Kidney (tissue), 14 donors: ENCODE measurements around the gene ZBTB7C. TPM values are rescaled to one million over a fixed set of nuclear protein-coding genes. Genes with fewer than 3 reads are reported as not detected.

Experiments used
- DNase-seq, 5 donors: peaks; one replicate each; pipeline ENCODE4 v3.0.0-alpha.2; 2013 to 2020
- FAIRE-seq: peaks from 2 replicates; lab custom pipeline; 2012; peaks lifted over from hg19 to GRCh38; lab: Jason Lieb, UNC
- H3K27ac ChIP-seq, 2 donors: one replicate each; pipeline ENCODE4 v1.7.0; 2013; ENCODE audit warnings: low read depth in 2 of 2, low read length in 2 of 2, inconsistent platforms in 1 of 2
- H3K27me3 ChIP-seq: one replicate; pipeline ENCODE4 v1.7.1; 2013; ENCODE audit warnings: low read length, inconsistent platforms; ENCODE audit not compliant: control insufficient read depth, insufficient read depth
- H3K36me3 ChIP-seq, 3 donors: one replicate each; pipeline versions ENCODE4 v1.7.0 to v1.7.1; 2013; ENCODE audit warnings: low read length in 3 of 3, control low read depth in 1 of 3, inconsistent platforms in 1 of 3; ENCODE audit not compliant: insufficient read depth in 3 of 3, control insufficient read depth in 2 of 3
- H3K4me1 ChIP-seq, 3 donors: one replicate each; pipeline versions ENCODE4 v1.7.0 to v1.7.1; 2013; ENCODE audit warnings: low read length in 3 of 3, inconsistent platforms in 1 of 3, low read depth in 1 of 3; ENCODE audit not compliant: control insufficient read depth in 2 of 3, insufficient read depth in 2 of 3
- H3K4me3 ChIP-seq, 3 donors: one replicate each; pipeline versions ENCODE4 v1.7.0 to v1.8.1; 2013; ENCODE audit warnings: low read length in 3 of 3, control low read depth in 1 of 3, inconsistent platforms in 1 of 3
- H3K9ac ChIP-seq, 3 donors: one replicate each; pipeline versions ENCODE4 v1.7.0 to v1.7.1; 2013; ENCODE audit warnings: low read length in 3 of 3, control low read depth in 1 of 3, inconsistent platforms in 1 of 3
- H3K9me3 ChIP-seq, 3 donors: one replicate each; pipeline versions ENCODE4 v1.7.0 to v1.7.1; 2013; ENCODE audit warnings: low read length in 3 of 3, control low read depth in 1 of 3, inconsistent platforms in 1 of 3; ENCODE audit not compliant: control insufficient read depth in 2 of 3, insufficient read depth in 1 of 3
- intact Hi-C: fragments of 100-400 bp; cut with DNase I; formaldehyde crosslinking; loops from one replicate; pipeline ENCODE4 v1.11.1; 2022
- polyA plus RNA-seq: library from polyadenylated mRNA; stranded (reverse); fragments of 350-450 nt; fragmentation: Illumina TruSeq; extraction: RNeasy Lipid Tissue Mini Kit (QIAGEN cat#74804); gene quantifications from one replicate; pipeline ENCODE4 v1.2.3, GENCODE V29; 2014; ENCODE audit warnings: low read depth, low replicate concordance; ENCODE audit not compliant: insufficient read depth
- total RNA-seq: library from RNA; stranded (reverse); fragmentation: NEBNext Ultra II Directional; extraction: Animal tissue kit (Norgen Biotek cat#: 25700); gene quantifications from one replicate; pipeline ENCODE4 v1.2.1, GENCODE V29; 2021
- TF ChIP-seq, protein P1 (sequence below): IDR thresholded peaks from 3 replicates; pipeline ENCODE4 v1.5.1; 2012; ENCODE audit warnings: mild to moderate bottlenecking, moderate library complexity, borderline replicate concordance; ENCODE audit not compliant: insufficient read depth; ENCODE audit errors: extremely low read depth
- donor health status: control.
- donor health status: control.
- donor health status: control.
- donor health status: control.
- donor health status: control.
- donor health status: DM: yes; HTN: yes; CAD: no.
- donor health status: Normal renal cell carcinoma (clear cell type).

The ZBTB7C gene
- total and polyA plus RNA-seq, 2 donors from 2014 or later, result 1.8 to 13.8 TPM

DNA sequence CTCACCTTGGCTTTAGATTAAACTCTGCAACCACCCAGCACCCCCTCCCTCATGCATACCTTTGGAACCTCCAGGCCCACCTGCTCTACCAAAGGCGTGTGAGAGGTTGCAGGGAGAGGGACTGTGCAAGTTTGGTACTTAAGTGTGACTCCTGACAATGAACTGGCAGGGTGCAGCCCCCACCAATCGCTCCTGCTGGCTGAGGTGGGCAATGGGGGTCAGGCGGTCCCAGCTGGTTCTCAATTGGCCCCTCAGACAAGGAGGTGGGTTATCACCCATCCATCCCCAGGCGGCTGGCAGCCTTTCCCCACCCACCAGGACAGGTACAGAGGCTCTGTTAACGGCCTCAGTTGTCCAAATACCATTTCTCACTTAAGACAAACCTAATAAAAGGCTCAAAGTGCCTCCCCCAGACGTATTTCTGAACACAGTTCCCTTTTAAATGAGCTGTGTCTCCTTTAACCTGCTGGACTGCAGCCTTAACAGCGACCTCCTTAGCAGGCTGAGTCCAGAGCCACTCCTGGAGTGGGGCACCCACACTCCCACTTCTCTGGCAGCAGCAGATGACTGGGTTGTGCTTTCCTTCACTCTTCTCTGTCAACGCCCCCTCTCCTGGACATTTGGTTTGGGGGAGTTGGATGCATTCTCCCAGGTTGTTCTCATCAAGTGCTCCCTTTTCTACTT is 309.6 kb downstream of the ZBTB7C start:
- Histone ChIP-seq H3K4me3 (no peak overlapping the region), H3K27ac (no peak overlapping the region), H3K9ac (no peak overlapping the region), H3K4me1 (peaks cover 0 to 7% (median 0%) of the 10 kb centered on the region in 3 donors), H3K36me3 (no peaks in the 10 kb centered on the region), H3K9me3 (no peaks in the 10 kb centered on the region), H3K27me3 (no peaks in the 10 kb centered on the region)
- TF ChIP-seq, protein P1, sequence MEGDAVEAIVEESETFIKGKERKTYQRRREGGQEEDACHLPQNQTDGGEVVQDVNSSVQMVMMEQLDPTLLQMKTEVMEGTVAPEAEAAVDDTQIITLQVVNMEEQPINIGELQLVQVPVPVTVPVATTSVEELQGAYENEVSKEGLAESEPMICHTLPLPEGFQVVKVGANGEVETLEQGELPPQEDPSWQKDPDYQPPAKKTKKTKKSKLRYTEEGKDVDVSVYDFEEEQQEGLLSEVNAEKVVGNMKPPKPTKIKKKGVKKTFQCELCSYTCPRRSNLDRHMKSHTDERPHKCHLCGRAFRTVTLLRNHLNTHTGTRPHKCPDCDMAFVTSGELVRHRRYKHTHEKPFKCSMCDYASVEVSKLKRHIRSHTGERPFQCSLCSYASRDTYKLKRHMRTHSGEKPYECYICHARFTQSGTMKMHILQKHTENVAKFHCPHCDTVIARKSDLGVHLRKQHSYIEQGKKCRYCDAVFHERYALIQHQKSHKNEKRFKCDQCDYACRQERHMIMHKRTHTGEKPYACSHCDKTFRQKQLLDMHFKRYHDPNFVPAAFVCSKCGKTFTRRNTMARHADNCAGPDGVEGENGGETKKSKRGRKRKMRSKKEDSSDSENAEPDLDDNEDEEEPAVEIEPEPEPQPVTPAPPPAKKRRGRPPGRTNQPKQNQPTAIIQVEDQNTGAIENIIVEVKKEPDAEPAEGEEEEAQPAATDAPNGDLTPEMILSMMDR, result no peak
- intact Hi-C loops, result no loop called here
- FAIRE-seq, result no peak
- peak in 3 of 5 donors; percentile 70 to 88 (median 70) for DNase-seq

DNA sequence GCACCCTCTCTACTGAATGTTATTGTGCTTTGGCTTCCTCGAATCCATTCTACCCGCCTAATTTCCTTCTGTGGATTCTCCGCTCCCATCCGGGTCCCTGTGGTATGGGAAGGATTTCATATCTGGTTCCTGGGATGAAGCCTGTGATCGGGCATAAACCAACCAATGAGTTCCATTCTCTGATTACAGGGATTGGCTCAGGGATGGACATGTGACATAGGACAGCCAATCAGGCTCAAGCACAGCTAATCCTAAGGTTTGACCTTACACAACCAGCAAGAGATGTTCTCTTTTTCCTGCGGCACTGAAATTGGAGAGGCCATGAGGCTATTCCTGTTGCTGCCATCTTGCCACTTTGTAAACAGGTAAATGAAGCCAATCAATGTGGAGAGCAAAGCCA is 310.6 kb downstream of the ZBTB7C start:
- Histone ChIP-seq H3K4me1 (peaks cover 0 to 7% (median 0%) of the 10 kb centered on the region in 3 donors), H3K27ac (no peak overlapping the region), H3K9ac (no peak overlapping the region), H3K4me3 (no peak overlapping the region), H3K36me3 (no peaks in the 10 kb centered on the region), H3K27me3 (no peaks in the 10 kb centered on the region), H3K9me3 (no peaks in the 10 kb centered on the region)
- no peak for FAIRE-seq
- DNase-seq, result no peak
- intact Hi-C loops, result no loop called here
- TF ChIP-seq, protein P1, result no peak

DNA sequence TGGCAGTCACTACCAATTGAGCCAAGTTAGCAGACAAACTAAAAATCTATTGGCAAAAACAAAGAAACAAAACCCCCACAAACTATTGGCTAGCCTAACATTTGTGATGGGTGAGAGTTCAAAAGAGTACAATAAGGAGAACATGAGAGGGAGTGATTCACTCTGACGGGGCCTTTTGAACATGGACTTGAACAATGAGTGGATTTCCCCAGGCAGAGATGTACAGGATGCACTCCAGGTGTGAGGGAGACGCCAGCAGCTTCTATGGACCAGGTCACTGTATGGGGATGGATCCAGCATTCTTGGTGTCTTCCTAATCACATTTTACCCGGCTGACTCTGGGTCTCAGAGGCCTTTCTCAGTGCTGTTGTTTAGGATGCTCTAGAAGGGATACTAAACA is 311.2 kb downstream of the ZBTB7C start:
- Histone ChIP-seq H3K4me3 (no peak overlapping the region), H3K9ac (no peak overlapping the region), H3K27ac (no peak overlapping the region), H3K4me1 (peaks cover 0 to 7% (median 0%) of the 10 kb centered on the region in 3 donors), H3K36me3 (no peaks in the 10 kb centered on the region), H3K27me3 (no peaks in the 10 kb centered on the region), H3K9me3 (no peaks in the 10 kb centered on the region)
- TF ChIP-seq, protein P1, result no peak
- DNase-seq, result no peak
- intact Hi-C loops, result no loop called here
- no peak for FAIRE-seq
